ENCODE data around the gene APOB. TPM values are rescaled to one million over a fixed set of nuclear protein-coding genes. Genes with fewer than 3 reads are reported as not detected.

The APOB gene
- total and polyA plus RNA-seq, 2 of the 13 experiments (the other 11 are each of a cell fraction or from before 2014, with no cell fraction given): 1,569 to 2,515 TPM

DNA sequence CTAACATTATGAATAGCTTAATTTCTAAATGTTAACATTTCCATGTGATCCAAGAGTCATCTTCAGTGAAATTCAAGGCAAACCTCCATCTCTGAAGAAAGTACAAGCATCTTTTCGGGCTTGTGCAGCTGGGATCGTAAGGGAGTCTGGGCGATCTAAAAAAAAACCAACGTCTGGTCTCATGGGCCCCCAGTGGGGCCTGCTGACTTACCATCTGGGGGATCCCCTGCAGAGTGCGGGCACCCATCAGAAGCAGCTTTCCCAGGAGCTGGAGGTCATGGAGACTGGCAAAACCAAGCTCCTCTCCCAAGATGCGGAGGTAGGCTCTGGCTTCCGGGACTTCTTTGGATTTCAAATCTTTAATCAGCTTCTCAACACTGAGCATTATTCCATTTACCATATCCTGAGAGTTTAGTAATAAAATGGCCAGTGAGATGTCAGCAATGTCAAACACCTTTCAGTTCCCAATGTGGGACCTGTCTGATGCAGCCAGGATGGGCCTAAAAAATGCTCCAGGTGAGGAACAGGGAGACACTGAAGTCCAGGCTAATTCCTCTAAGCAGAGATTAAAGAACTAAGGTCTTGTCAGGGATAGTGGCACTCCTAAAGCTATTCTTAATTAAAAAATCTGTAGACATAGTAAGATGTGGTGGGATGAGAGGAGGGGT is 19.0 kb downstream of the APOB start:
- ATAC-seq (peak; percentile 2), FAIRE-seq (no peak), DNase-seq (ENCODE audit: low spot score) (no peak)
- intact Hi-C loops (cut with micrococcal nuclease; ENCODE audit: unreplicated experiment) (no loop called here), in situ Hi-C loops (cut with HindIII; ENCODE audit: extremely low pct_ligation_motif_present, low pct_unique_long_range_greater_than_20kb) (no loop called here)
- H4K20me1 ChIP-seq (ENCODE audit: insufficient read depth, low read length): peaks cover 97% of the 10 kb centered on the region
- H2AFZ ChIP-seq (ENCODE audit: low read length): no peak overlapping the region
- peaks cover 29% of the 10 kb centered on the region for H3K79me2 ChIP-seq (ENCODE audit: insufficient read depth, low read length)
- no peaks in the 10 kb centered on the region for H3K9me3 ChIP-seq (ENCODE audit: low read length)
- H3K4me1 ChIP-seq (ENCODE audit: insufficient read depth, low read length): peaks cover 92% of the 10 kb centered on the region
- H3K27ac ChIP-seq (ENCODE audit: extremely low read length, insufficient read depth, low read length): peak overlapping the region; percentile 31
- no peak overlapping the region for H3K4me2 ChIP-seq (ENCODE audit: low read depth, low read length)
- WGBS (ENCODE audit: low lambda C conversion rate): 95% methylated on average over 7 of the region's 7 CpGs
- no peak overlapping the region for H3K9ac ChIP-seq (ENCODE audit: insufficient read depth, low read depth, low read length)
- no TSS peak for BruUV-seq (replicated peaks)
- H3K4me3 ChIP-seq (replicated peaks in 1 of 3; ENCODE audit: insufficient read depth in 1 of 3, low read depth in 2 of 3, low read length in 3 of 3): no peak overlapping the region
- ChIA-PET CTCF (ENCODE audit: low intra/inter-chr PET ratio, low total read pairs) (no interaction called here), POLR2A (interaction anchor here (1.4 to 8.6 kb wide), 8 partner anchors 8 to 67 kb away, joined by 4 to 124 read pairs (median 9); partner anchors contain the start of gene APOB)
- H3K27me3 ChIP-seq (ENCODE audit: control insufficient read depth in 1 of 2, insufficient read depth in 2 of 2, low read length in 2 of 2): no peaks in the 10 kb centered on the region
- peaks cover 70 to 96% of the 10 kb centered on the region in 2 experiments for H3K36me3 ChIP-seq (replicated peaks in 1 of 2; ENCODE audit: control insufficient read depth in 1 of 2, insufficient read depth in 2 of 2, low read length in 2 of 2)
- TF ChIP-seq DNMT3B (CRISPR knock-in tag; conservative IDR thresholded peaks at IDR 0.05): 0 out of 2 replicates have a peak, but pooled peaks have one; percentile 7
- TF ChIP-seq CENPBD1 (CRISPR knock-in tag; IDR thresholded peaks at IDR 0.05; ENCODE audit: borderline replicate concordance, low read depth): no peak
- TF ChIP-seq, protein P1, sequence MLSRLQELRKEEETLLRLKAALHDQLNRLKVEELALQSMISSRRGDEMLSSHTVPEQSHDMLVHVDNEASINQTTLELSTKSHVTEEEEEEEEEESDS (CRISPR knock-in tag; IDR thresholded peaks at IDR 0.05; ENCODE audit: borderline replicate concordance): 0 out of 2 replicates have a peak, but pooled peaks have one; percentile 50
- no peak for TF ChIP-seq ZNF558 (CRISPR knock-in tag; IDR thresholded peaks at IDR 0.05; ENCODE audit: borderline replicate concordance)
- TF ChIP-seq HOXA5 (CRISPR knock-in tag; IDR thresholded peaks at IDR 0.05): no peak
- TF ChIP-seq SSRP1 (CRISPR knock-in tag; IDR thresholded peaks at IDR 0.05): peak; percentile 87; the same call in 1 of the 2 replicates
- 0 out of 2 replicates have a peak, but pooled peaks have one; percentile 23 for TF ChIP-seq SIN3A (IDR thresholded peaks at IDR 0.05; ENCODE audit: borderline replicate concordance, low read depth, low read length)
- TF ChIP-seq TOE1 (CRISPR knock-in tag; IDR thresholded peaks at IDR 0.05): 0 out of 2 replicates have a peak, but pooled peaks have one; percentile 5
- no peak for TF ChIP-seq HNRNPUL1 (IDR thresholded peaks at IDR 0.05; ENCODE audit: low read depth, low read length)
- TF ChIP-seq POLR2G (IDR thresholded peaks at IDR 0.05; ENCODE audit: low read depth, low read length): peak; percentile 82
- 0 out of 2 replicates have a peak, but pooled peaks have one; percentile 15 for TF ChIP-seq ARID2 (CRISPR knock-in tag; IDR thresholded peaks at IDR 0.05; ENCODE audit: borderline replicate concordance)
- 0 out of 2 replicates have a peak, but pooled peaks have one; percentile 7 for TF ChIP-seq PAXIP1 (CRISPR knock-in tag; conservative IDR thresholded peaks at IDR 0.05)
- TF ChIP-seq, protein P2, sequence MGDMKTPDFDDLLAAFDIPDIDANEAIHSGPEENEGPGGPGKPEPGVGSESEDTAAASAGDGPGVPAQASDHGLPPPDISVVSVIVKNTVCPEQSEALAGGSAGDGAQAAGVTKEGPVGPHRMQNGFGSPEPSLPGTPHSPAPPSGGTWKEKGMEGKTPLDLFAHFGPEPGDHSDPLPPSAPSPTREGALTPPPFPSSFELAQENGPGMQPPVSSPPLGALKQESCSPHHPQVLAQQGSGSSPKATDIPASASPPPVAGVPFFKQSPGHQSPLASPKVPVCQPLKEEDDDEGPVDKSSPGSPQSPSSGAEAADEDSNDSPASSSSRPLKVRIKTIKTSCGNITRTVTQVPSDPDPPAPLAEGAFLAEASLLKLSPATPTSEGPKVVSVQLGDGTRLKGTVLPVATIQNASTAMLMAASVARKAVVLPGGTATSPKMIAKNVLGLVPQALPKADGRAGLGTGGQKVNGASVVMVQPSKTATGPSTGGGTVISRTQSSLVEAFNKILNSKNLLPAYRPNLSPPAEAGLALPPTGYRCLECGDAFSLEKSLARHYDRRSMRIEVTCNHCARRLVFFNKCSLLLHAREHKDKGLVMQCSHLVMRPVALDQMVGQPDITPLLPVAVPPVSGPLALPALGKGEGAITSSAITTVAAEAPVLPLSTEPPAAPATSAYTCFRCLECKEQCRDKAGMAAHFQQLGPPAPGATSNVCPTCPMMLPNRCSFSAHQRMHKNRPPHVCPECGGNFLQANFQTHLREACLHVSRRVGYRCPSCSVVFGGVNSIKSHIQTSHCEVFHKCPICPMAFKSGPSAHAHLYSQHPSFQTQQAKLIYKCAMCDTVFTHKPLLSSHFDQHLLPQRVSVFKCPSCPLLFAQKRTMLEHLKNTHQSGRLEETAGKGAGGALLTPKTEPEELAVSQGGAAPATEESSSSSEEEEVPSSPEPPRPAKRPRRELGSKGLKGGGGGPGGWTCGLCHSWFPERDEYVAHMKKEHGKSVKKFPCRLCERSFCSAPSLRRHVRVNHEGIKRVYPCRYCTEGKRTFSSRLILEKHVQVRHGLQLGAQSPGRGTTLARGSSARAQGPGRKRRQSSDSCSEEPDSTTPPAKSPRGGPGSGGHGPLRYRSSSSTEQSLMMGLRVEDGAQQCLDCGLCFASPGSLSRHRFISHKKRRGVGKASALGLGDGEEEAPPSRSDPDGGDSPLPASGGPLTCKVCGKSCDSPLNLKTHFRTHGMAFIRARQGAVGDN (CRISPR knock-in tag; IDR thresholded peaks at IDR 0.05): peak; percentile 28; the same call in 1 of the 2 replicates
- no peak for TF ChIP-seq ZNF207 (IDR thresholded peaks at IDR 0.05; ENCODE audit: borderline replicate concordance)
- TF ChIP-seq GABPB1 (CRISPR knock-in tag; IDR thresholded peaks at IDR 0.05): 0 out of 2 replicates have a peak, but pooled peaks have one; percentile 7

Data from HepG2 (cell line).